Duodenal mucosa (tissue), 2 donors: ENCODE measurements around the gene HMG20B.

Experiments used
- H3K27ac ChIP-seq: one replicate; pipeline ENCODE4 v1.7.0; 2013; ENCODE audit warnings: low read depth, low read length
- H3K27me3 ChIP-seq, 2 donors: one replicate each; pipeline ENCODE4 v1.7.0; 2013; ENCODE audit warnings: low read length in 2 of 2, control low read depth in 1 of 2; ENCODE audit not compliant: insufficient read depth in 2 of 2, control insufficient read depth in 1 of 2
- H3K36me3 ChIP-seq, 2 donors: one replicate each; pipeline ENCODE4 v1.7.0; 2013; ENCODE audit warnings: low read length in 2 of 2, control low read depth in 1 of 2; ENCODE audit not compliant: insufficient read depth in 2 of 2, control insufficient read depth in 1 of 2
- H3K4me1 ChIP-seq, 2 donors: one replicate each; pipeline ENCODE4 v1.7.0; 2013; ENCODE audit warnings: low read length in 2 of 2, control low read depth in 1 of 2; ENCODE audit not compliant: insufficient read depth in 2 of 2, control insufficient read depth in 1 of 2
- H3K4me3 ChIP-seq, 2 donors: one replicate each; pipeline ENCODE4 v1.7.0; 2013; ENCODE audit warnings: low read length in 2 of 2, low read depth in 1 of 2
- H3K9ac ChIP-seq, 2 donors: one replicate each; pipeline ENCODE4 v1.7.0; 2013; ENCODE audit warnings: low read length in 2 of 2, low read depth in 1 of 2
- H3K9me3 ChIP-seq, 2 donors: one replicate each; pipeline ENCODE4 v1.7.0; 2013; ENCODE audit warnings: low read length in 2 of 2, control low read depth in 1 of 2; ENCODE audit not compliant: control insufficient read depth in 1 of 2

The HMG20B gene

GRCh38 chr19:3537101-3537437, 35.7 kb upstream of the HMG20B start:
- H3K36me3 ChIP-seq = peaks cover 20 to 44% of the 10 kb centered on the region in 2 donors
- H3K4me3 ChIP-seq = no peak overlapping the region
- H3K9me3 ChIP-seq = no peaks in the 10 kb centered on the region
- no peaks in the 10 kb centered on the region for H3K27me3 ChIP-seq
- H3K9ac ChIP-seq = no peak overlapping the region
- no peaks in the 10 kb centered on the region for H3K4me1 ChIP-seq
- H3K27ac ChIP-seq = no peak overlapping the region

GRCh38 chr19:3537438-3538240, 35.1 kb upstream of the HMG20B start:
- peaks cover 18 to 38% of the 10 kb centered on the region in 2 donors for H3K36me3 ChIP-seq
- no peaks in the 10 kb centered on the region for H3K9me3 ChIP-seq
- H3K4me3 ChIP-seq = no peak overlapping the region
- no peak overlapping the region for H3K27ac ChIP-seq
- no peaks in the 10 kb centered on the region for H3K27me3 ChIP-seq
- no peak overlapping the region for H3K9ac ChIP-seq
- no peaks in the 10 kb centered on the region for H3K4me1 ChIP-seq

- Histone ChIP-seq H3K9ac (no peak overlapping the region), H3K27me3 (no peaks in the 10 kb centered on the region), H3K4me1 (no peaks in the 10 kb centered on the region), H3K27ac (no peak overlapping the region), H3K4me3 (no peak overlapping the region), H3K9me3 (no peaks in the 10 kb centered on the region), H3K36me3 (peaks cover 13 to 30% of the 10 kb centered on the region in 2 donors)
These were observed 34.4 kb upstream of the HMG20B start for GRCh38 chr19:3538258-3538929.

GRCh38 chr19:3538965-3539755, 33.6 kb upstream of the HMG20B start, which contains the start of gene TEKTIP1:
TSS of gene TEKTIP1 (plus strand) at chr19:3539174. CDS start at chr19:3539178, 4 bp downstream.
- no peaks in the 10 kb centered on the region for H3K27me3 ChIP-seq
- H3K27ac ChIP-seq = no peak within 1 kb of the TSS
- H3K4me3 ChIP-seq = no peak within 1 kb of the TSS
- H3K9me3 ChIP-seq = no peaks in the 10 kb centered on the region
- H3K4me1 ChIP-seq = no peaks in the 10 kb centered on the region
- no peak within 1 kb of the TSS for H3K9ac ChIP-seq
- H3K36me3 ChIP-seq = peaks cover 9 to 24% of the 10 kb centered on the region in 2 donors

- no peaks in the 10 kb centered on the region for H3K4me1 ChIP-seq
- H3K4me3 ChIP-seq = no peak overlapping the region
- no peaks in the 10 kb centered on the region for H3K9me3 ChIP-seq
- H3K36me3 ChIP-seq = peaks cover 9 to 18% of the 10 kb centered on the region in 2 donors
- H3K27me3 ChIP-seq = no peaks in the 10 kb centered on the region
- no peak overlapping the region for H3K27ac ChIP-seq
- no peak overlapping the region for H3K9ac ChIP-seq
These were observed 33.0 kb upstream of the HMG20B start for GRCh38 chr19:3539756-3540118.

- Histone ChIP-seq H3K9ac (no peak overlapping the region), H3K27ac (no peak overlapping the region), H3K27me3 (no peaks in the 10 kb centered on the region), H3K4me3 (no peak overlapping the region), H3K36me3 (peaks cover 0 to 20% of the 10 kb centered on the region in 2 donors), H3K9me3 (no peaks in the 10 kb centered on the region), H3K4me1 (no peaks in the 10 kb centered on the region)
These were observed 29.3 kb upstream of the HMG20B start for GRCh38 chr19:3543150-3544057.

GRCh38 chr19:3544058-3544376, 28.7 kb upstream of the HMG20B start:
- H3K4me1 ChIP-seq = no peaks in the 10 kb centered on the region
- no peak overlapping the region for H3K27ac ChIP-seq
- no peak overlapping the region for H3K4me3 ChIP-seq
- peaks cover 0 to 18% of the 10 kb centered on the region in 2 donors for H3K36me3 ChIP-seq
- no peaks in the 10 kb centered on the region for H3K27me3 ChIP-seq
- no peaks in the 10 kb centered on the region for H3K9me3 ChIP-seq
- H3K9ac ChIP-seq = no peak overlapping the region

- Histone ChIP-seq H3K4me1 (no peaks in the 10 kb centered on the region), H3K27me3 (no peaks in the 10 kb centered on the region), H3K9me3 (no peaks in the 10 kb centered on the region), H3K36me3 (peaks cover 0 to 18% of the 10 kb centered on the region in 2 donors), H3K4me3 (no peak overlapping the region), H3K27ac (no peak overlapping the region), H3K9ac (no peak overlapping the region)
These were observed 27.7 kb upstream of the HMG20B start for GRCh38 chr19:3544742-3545668.

GRCh38 chr19:3545669-3546034, 27.1 kb upstream of the HMG20B start:
- no peak overlapping the region for H3K9ac ChIP-seq
- H3K4me1 ChIP-seq = no peaks in the 10 kb centered on the region
- H3K4me3 ChIP-seq = no peak overlapping the region
- no peaks in the 10 kb centered on the region for H3K9me3 ChIP-seq
- H3K27me3 ChIP-seq = no peaks in the 10 kb centered on the region
- H3K27ac ChIP-seq = no peak overlapping the region
- peaks cover 0 to 20% of the 10 kb centered on the region in 2 donors for H3K36me3 ChIP-seq
